H1 (cell line): Measurements from ENCODE around the gene TRMT10C. TPM values are rescaled to one million over a fixed set of nuclear protein-coding genes. Genes with fewer than 3 reads are reported as not detected.

ENCODE experiments used
- CTCF ChIA-PET: fragments of 300-600 bp; sonication (Branson Sonifier 250); formaldehyde crosslinking; loops from one replicate; lab custom pipeline; 2021; ENCODE audit not compliant: partially characterized antibody; lab: Charles Lee
- POLR2A ChIA-PET: fragments of 300-600 bp; sonication (Branson Sonifier 250); formaldehyde crosslinking; loops from one replicate; lab custom pipeline; 2021; ENCODE audit warnings: inconsistent platforms; ENCODE audit not compliant: partially characterized antibody; lab: Charles Lee
- DNase-seq, 2 experiments: peaks; one replicate each; pipeline versions ENCODE4 v3.0.0 to v3.0.0-alpha.2; 2010 to 2022; ENCODE audit warnings: low spot score in 2 of 2, low read depth in 1 of 2, mixed read lengths in 1 of 2
- FAIRE-seq: peaks from 2 replicates; lab custom pipeline; 2011; peaks lifted over from hg19 to GRCh38; lab: Jason Lieb, UNC
- H2AFZ ChIP-seq: 2 replicates; pipeline ENCODE4 v1.8.1; 2012; ENCODE audit warnings: low read length, inconsistent platforms
- H2AK5ac ChIP-seq: 2 replicates; pipeline ENCODE4 v1.6.1; 2013; ENCODE audit warnings: low read depth, low read length
- H2BK120ac ChIP-seq: replicated peaks from 2 replicates; pipeline ENCODE3; 2013; ENCODE audit warnings: low read depth, low read length, inconsistent platforms
- H2BK12ac ChIP-seq: 2 replicates; pipeline ENCODE4 v1.6.1; 2013; ENCODE audit warnings: low read depth, low read length
- H2BK15ac ChIP-seq: 2 replicates; pipeline ENCODE4 v1.6.1; 2013; ENCODE audit warnings: low read length
- H2BK20ac ChIP-seq: 2 replicates; pipeline ENCODE4 v1.6.1; 2013; ENCODE audit warnings: low read length
- H2BK5ac ChIP-seq: 2 replicates; pipeline ENCODE4 v1.6.1; 2013; ENCODE audit warnings: low read depth, low read length
- H3K14ac ChIP-seq: 2 replicates; pipeline ENCODE4 v1.6.1; 2013; ENCODE audit warnings: inconsistent platforms; ENCODE audit not compliant: insufficient read length
- H3K18ac ChIP-seq: 2 replicates; pipeline ENCODE4 v1.6.1; 2013; ENCODE audit warnings: low read length; ENCODE audit errors: extremely low read depth
- H3K23ac ChIP-seq: 2 replicates; pipeline ENCODE4 v1.6.1; 2013; ENCODE audit warnings: inconsistent platforms; ENCODE audit not compliant: insufficient read length
- H3K23me2 ChIP-seq: 2 replicates; pipeline ENCODE4 v1.6.1; 2013; ENCODE audit warnings: low read depth, low read length
- H3K27ac ChIP-seq: 2 replicates; pipeline ENCODE4 v1.6.1; 2011; ENCODE audit warnings: low read depth, low read length, inconsistent platforms
- H3K27me3 ChIP-seq, 4 experiments: replicated peaks in 1 of 4; 1 replicate in 1 of 4; 2 replicates in 3 of 4; pipeline versions ENCODE4 v1.6.1 to v1.8.1; 2011 to 2013; ENCODE audit warnings: low read length in 3 of 4, mild to moderate bottlenecking in 3 of 4, inconsistent platforms in 2 of 4, mixed read lengths in 2 of 4, moderate library complexity in 1 of 4; ENCODE audit not compliant: control insufficient read depth in 3 of 4, insufficient read depth in 3 of 4; ENCODE audit errors: extremely low read depth in 1 of 4
- H3K36me3 ChIP-seq, 4 experiments: 2 replicates each; pipeline versions ENCODE4 v1.6.1 to v1.8.1; 2011 to 2013; ENCODE audit warnings: mild to moderate bottlenecking in 4 of 4, low read length in 3 of 4, moderate library complexity in 2 of 4, control low read depth in 1 of 4, inconsistent platforms in 1 of 4; ENCODE audit not compliant: insufficient read depth in 4 of 4, control insufficient read depth in 2 of 4
- H3K4ac ChIP-seq: replicated peaks from 2 replicates; pipeline ENCODE3; 2013; ENCODE audit warnings: low read length, low read depth, mixed read lengths, inconsistent platforms; ENCODE audit not compliant: insufficient read length
- H3K4me1 ChIP-seq, 4 experiments: replicated peaks in 1 of 4; 1 replicate in 1 of 4; 2 replicates in 3 of 4; pipeline versions ENCODE4 v1.6.1 to v1.8.1; 2011 to 2013; ENCODE audit warnings: low read length in 3 of 4, inconsistent platforms in 2 of 4, mixed read lengths in 1 of 4; ENCODE audit not compliant: insufficient read depth in 4 of 4, control insufficient read depth in 3 of 4
- H3K4me2 ChIP-seq, 2 experiments: 2 replicates each; pipeline versions ENCODE4 v1.6.1 to v1.8.1; 2011 to 2013; ENCODE audit warnings: low read depth in 2 of 2, low read length in 2 of 2, control low read depth in 1 of 2, inconsistent platforms in 1 of 2, mild to moderate bottlenecking in 1 of 2; ENCODE audit not compliant: insufficient read depth in 1 of 2
- H3K4me3 ChIP-seq, 4 experiments: fragments of 200-600, 300-600 bp in 1 of 4; sonication (generic), shearing (Covaris generic), sonication (Bioruptor Twin) in 1 of 4; 2 replicates each; pipeline versions ENCODE4 v1.5.1 to v1.8.1; 2011 to 2016; ENCODE audit warnings: low read length in 4 of 4, low read depth in 3 of 4, control low read depth in 2 of 4, inconsistent platforms in 2 of 4, mild to moderate bottlenecking in 2 of 4, mixed read lengths in 1 of 4, moderate library complexity in 1 of 4; ENCODE audit not compliant: insufficient read depth in 2 of 4; ENCODE audit errors: extremely low read depth in 1 of 4
- H3K56ac ChIP-seq: replicated peaks from 2 replicates; pipeline ENCODE3; 2013; ENCODE audit warnings: low read depth, mild to moderate bottlenecking, mixed read lengths, low read length, inconsistent platforms; ENCODE audit not compliant: insufficient read length
- H3K79me1 ChIP-seq: 2 replicates; pipeline ENCODE4 v1.6.1; 2013; ENCODE audit warnings: low read depth, low read length, control low read depth
- H3K79me2 ChIP-seq, 2 experiments: 2 replicates each; pipeline versions ENCODE4 v1.6.1 to v1.8.1; 2012 to 2013; ENCODE audit warnings: low read length in 2 of 2, mild to moderate bottlenecking in 2 of 2, inconsistent platforms in 1 of 2; ENCODE audit not compliant: insufficient read depth in 2 of 2, control insufficient read depth in 1 of 2
- H3K9ac ChIP-seq, 4 experiments: replicated peaks in 1 of 4; 1 replicate in 1 of 4; 2 replicates in 3 of 4; pipeline versions ENCODE4 v1.6.1 to v1.8.1; 2011 to 2013; ENCODE audit warnings: low read depth in 3 of 4, low read length in 3 of 4, control low read depth in 2 of 4, mild to moderate bottlenecking in 2 of 4, moderate library complexity in 2 of 4, inconsistent platforms in 1 of 4; ENCODE audit errors: extremely low read depth in 1 of 4
- H3K9me3 ChIP-seq, 2 experiments: 2 replicates each; pipeline versions ENCODE4 v1.6.1 to v1.8.1; 2012 to 2013; ENCODE audit warnings: mild to moderate bottlenecking in 2 of 2, moderate library complexity in 2 of 2, control low read depth in 1 of 2, inconsistent platforms in 1 of 2, low read depth in 1 of 2, low read length in 1 of 2, mixed read lengths in 1 of 2; ENCODE audit not compliant: insufficient read depth in 2 of 2
- H4K20me1 ChIP-seq, 2 experiments: replicated peaks in 1 of 2; 2 replicates each; pipeline versions ENCODE3 to v1.8.1; 2011 to 2013; ENCODE audit warnings: inconsistent platforms in 2 of 2, low read length in 2 of 2, mild to moderate bottlenecking in 1 of 2; ENCODE audit not compliant: insufficient read depth in 2 of 2, control insufficient read depth in 1 of 2
- H4K5ac ChIP-seq: 2 replicates; pipeline ENCODE4 v1.6.1; 2013; ENCODE audit warnings: low read length, low read depth, mixed read lengths, inconsistent platforms; ENCODE audit not compliant: insufficient read length
- H4K8ac ChIP-seq: 2 replicates; pipeline ENCODE4 v1.8.0; 2013; ENCODE audit warnings: mild to moderate bottlenecking, moderate library complexity, low read length, inconsistent platforms; ENCODE audit not compliant: insufficient read depth; ENCODE audit errors: extremely low read depth
- H4K91ac ChIP-seq: replicated peaks from 2 replicates; pipeline ENCODE3; 2013; ENCODE audit warnings: low read length, mixed read lengths, inconsistent platforms; ENCODE audit not compliant: insufficient read length
- CTBP2 ChIP-seq: IDR thresholded peaks from 2 replicates; pipeline ENCODE4 v1.7.0; 2011; ENCODE audit warnings: borderline replicate concordance, mild to moderate bottlenecking, moderate library complexity, mixed read lengths, low read length; ENCODE audit not compliant: insufficient read depth, insufficient read length
- SIX5 ChIP-seq: IDR thresholded peaks from 2 replicates; pipeline ENCODE4 v1.6.1; 2011; ENCODE audit warnings: mild to moderate bottlenecking, low read depth, low read length
- WGBS, 2 experiments: shearing (Covaris generic) in 1 of 2; methylation state at CpG; one replicate each; pipeline versions ENCODE4 v1.1.6 to v1.1.7; 2013 to 2015; ENCODE audit warnings: low lambda C conversion rate in 2 of 2, mixed read lengths in 2 of 2, inconsistent platforms in 1 of 2, low coverage in 1 of 2, missing lambda C conversion rate in 1 of 2; ENCODE audit not compliant: insufficient replicate concordance in 2 of 2, insufficient coverage in 1 of 2, insufficient read length in 1 of 2; ENCODE audit errors: extremely low coverage in 1 of 2, missing lambda C conversion rate in 1 of 2; 5-methylcytosine and 5-hydroxymethylcytosine counted together
- polyA plus RNA-seq, 7 experiments: library from polyadenylated mRNA; depleted of rRNA in 3 of 7; stranded (reverse) in 5 of 7; unstranded in 2 of 7; fragments of >200 nt in 5 of 7; fragments of 200-250 nt in 2 of 7; gene quantifications; 1 replicate in 5 of 7; 2 replicates in 1 of 7; 4 replicates in 1 of 7; pipeline versions ENCODE4 v1.2.1 to v1.2.3, GENCODE V29; 2011 to 2013; ENCODE audit warnings: missing spikeins in 2 of 7, mixed read lengths in 2 of 7
- total RNA-seq: library from RNA; stranded (reverse); fragmentation: NEBNext Ultra II Directional; extraction: Animal tissue kit (Norgen Biotek cat#: 25700); gene quantifications from 2 replicates; pipeline ENCODE4 v1.2.1, GENCODE V29; 2021

Gene TRMT10C
- total and polyA plus RNA-seq, 2 of the 8 experiments (the other 6 are each of a cell fraction or from before 2014, with no cell fraction given), result 27.4 to 55.9 TPM

- no peaks in the 10 kb centered on the region for H3K27me3 ChIP-seq
- no peak overlapping the region for H2BK15ac ChIP-seq
- no peak overlapping the region for H2BK5ac ChIP-seq
- no peak overlapping the region for H4K8ac ChIP-seq
- no peak overlapping the region for H3K4ac ChIP-seq
- H4K5ac ChIP-seq, result no peak overlapping the region
- peak overlapping the region; percentile 26 to 43; a peak in 3 of 4 replicates for H3K4me2 ChIP-seq
- peak overlapping the region; percentile 91 for H2BK120ac ChIP-seq
- peak overlapping the region; percentile 41 for H3K27ac ChIP-seq
- no peak for FAIRE-seq
- no peak overlapping the region for H3K14ac ChIP-seq
- H3K18ac ChIP-seq, result no peak overlapping the region
- ChIA-PET POLR2A (interaction anchor here (0.9 to 1.9 kb wide), 10 partner anchors 8 to 194 kb away, joined by 3 to 14 read pairs (median 4); partner anchors contain the start of genes CEP97, SENP7 and TRMT10C), CTCF (interaction anchor here (1.3 kb wide), 1 partner anchor 14 kb away, joined by 4 read pairs; no protein-coding TSS in a partner anchor)
- no peak overlapping the region for H3K23ac ChIP-seq
- H3K4me3 ChIP-seq, result peak overlapping the region in 1 of 4 experiments; percentile 39; a peak in 1 of 8 replicates
- H3K4me1 ChIP-seq, result peaks cover 6 to 21% (median 14%) of the 10 kb centered on the region in 4 experiments; a peak in 6 of 7 replicates
- H3K9ac ChIP-seq, result peak overlapping the region in 1 of 4 experiments; percentile 9; a peak in 2 of 7 replicates
- no peak overlapping the region for H4K91ac ChIP-seq
- no peaks in the 10 kb centered on the region for H3K79me1 ChIP-seq
- WGBS, 2 experiments, result 8% methylated on average over 2 of the region's 2 CpGs; no CpG with 5 or more reads in 1 of the 2 experiments
- no peaks in the 10 kb centered on the region for H3K23me2 ChIP-seq
- H3K9me3 ChIP-seq, result peaks cover 3 to 8% of the 10 kb centered on the region in 2 experiments; a peak in 3 of 4 replicates
- no peak overlapping the region for H3K56ac ChIP-seq
- no peak overlapping the region for H2AK5ac ChIP-seq
- TF ChIP-seq SIX5 (no peak), CTBP2 (peak; percentile 2)
- TF ChIP-seq, all 59 proteins: peak for 1
- no peaks in the 10 kb centered on the region for H3K79me2 ChIP-seq
- no peak for DNase-seq
- no peak overlapping the region for H2AFZ ChIP-seq
- H2BK20ac ChIP-seq, result no peak overlapping the region
- no peaks in the 10 kb centered on the region for H4K20me1 ChIP-seq
- no peak overlapping the region for H2BK12ac ChIP-seq
- 0 out of 8 replicates have a peak, but pooled peaks cover 0 to under 1% (median 0%) of the 10 kb centered on the region in 4 experiments for H3K36me3 ChIP-seq
These were observed 31.0 kb upstream of the TRMT10C start for GRCh38 chr3:101530686-101531047.
